Omental fat pad (tissue), 4 donors: ENCODE data around the gene PERCC1. TPM values are rescaled to one million over a fixed set of nuclear protein-coding genes. Genes with fewer than 3 reads are reported as not detected.
"Not testable (repeated sequence)": the region's sequence is repeated elsewhere in the genome, so short reads cannot be mapped to it uniquely, and the experiment has no call there.

Experiments used
- ATAC-seq: fragments of 150-250 bp; one replicate; pipeline ENCODE4 v1.9.1; 2016; ENCODE audit warnings: mild to moderate bottlenecking, moderate library complexity; ENCODE audit not compliant: low FRiP score
- DNase-seq: peaks from one replicate; pipeline ENCODE4 v3.0.0-alpha.2; 2019; ENCODE audit warnings: low spot score
- total RNA-seq, 4 donors: library from RNA; depleted of rRNA; stranded (reverse); fragments of >200 nt; gene quantifications; one replicate each; pipeline ENCODE4 v1.1.0, GENCODE V29; 2016
- TF ChIP-seq, protein P1 (sequence below), 3 donors: fragments of 450-650 bp; IDR thresholded peaks; one replicate each; pipeline ENCODE4 v1.5.1; 2016 to 2017; ENCODE audit warnings: antibody characterized with exemption in 3 of 3, mild to moderate bottlenecking in 3 of 3, moderate library complexity in 2 of 3

The PERCC1 gene
- total RNA-seq, 4 donors from 2014 or later = 1.9 TPM; not detected in 3

DNA sequence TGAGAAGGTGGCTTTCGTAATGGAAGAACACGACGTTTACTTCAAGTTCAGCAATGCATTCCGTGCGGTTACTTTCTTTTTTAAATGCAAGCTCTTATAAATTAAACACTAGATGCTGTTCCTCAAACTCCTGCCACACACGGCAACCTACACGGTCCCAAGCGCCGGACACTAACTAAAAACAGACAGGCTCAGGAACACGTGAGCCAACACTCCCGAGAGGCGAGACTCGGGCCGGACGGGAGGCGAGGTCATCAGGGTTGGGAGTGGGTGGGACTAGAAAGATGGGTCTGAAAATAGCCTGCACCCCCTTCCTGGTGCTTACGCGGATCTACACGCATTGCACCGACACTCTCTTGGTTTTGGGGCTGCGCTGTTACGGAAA, 37.5 kb downstream of the PERCC1 start:
- no peak for DNase-seq
- no peak for ATAC-seq
- TF ChIP-seq, protein P1, sequence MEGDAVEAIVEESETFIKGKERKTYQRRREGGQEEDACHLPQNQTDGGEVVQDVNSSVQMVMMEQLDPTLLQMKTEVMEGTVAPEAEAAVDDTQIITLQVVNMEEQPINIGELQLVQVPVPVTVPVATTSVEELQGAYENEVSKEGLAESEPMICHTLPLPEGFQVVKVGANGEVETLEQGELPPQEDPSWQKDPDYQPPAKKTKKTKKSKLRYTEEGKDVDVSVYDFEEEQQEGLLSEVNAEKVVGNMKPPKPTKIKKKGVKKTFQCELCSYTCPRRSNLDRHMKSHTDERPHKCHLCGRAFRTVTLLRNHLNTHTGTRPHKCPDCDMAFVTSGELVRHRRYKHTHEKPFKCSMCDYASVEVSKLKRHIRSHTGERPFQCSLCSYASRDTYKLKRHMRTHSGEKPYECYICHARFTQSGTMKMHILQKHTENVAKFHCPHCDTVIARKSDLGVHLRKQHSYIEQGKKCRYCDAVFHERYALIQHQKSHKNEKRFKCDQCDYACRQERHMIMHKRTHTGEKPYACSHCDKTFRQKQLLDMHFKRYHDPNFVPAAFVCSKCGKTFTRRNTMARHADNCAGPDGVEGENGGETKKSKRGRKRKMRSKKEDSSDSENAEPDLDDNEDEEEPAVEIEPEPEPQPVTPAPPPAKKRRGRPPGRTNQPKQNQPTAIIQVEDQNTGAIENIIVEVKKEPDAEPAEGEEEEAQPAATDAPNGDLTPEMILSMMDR (IDR thresholded peaks at IDR 0.05) = no peak

DNA sequence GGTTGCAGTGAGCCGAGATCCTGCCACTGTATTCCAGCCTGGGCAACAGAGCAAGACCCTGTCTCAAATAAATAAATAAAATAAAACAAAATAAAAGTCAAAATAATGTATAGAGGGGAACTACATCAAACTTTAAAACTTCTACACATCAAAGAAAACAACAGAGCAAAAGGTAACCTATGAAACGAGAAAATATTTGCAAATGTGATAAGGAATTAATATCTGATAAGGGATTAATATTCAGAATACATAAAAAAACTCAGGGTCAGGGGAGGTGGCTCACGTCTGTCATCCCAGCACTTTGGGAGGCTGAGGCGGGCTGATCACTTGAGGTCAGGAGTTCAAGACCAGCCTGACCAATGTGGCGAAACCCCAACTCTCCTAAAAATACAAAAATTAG, 38.3 kb downstream of the PERCC1 start:
- ATAC-seq, DNase-seq: not testable (repeated sequence)

DNA sequence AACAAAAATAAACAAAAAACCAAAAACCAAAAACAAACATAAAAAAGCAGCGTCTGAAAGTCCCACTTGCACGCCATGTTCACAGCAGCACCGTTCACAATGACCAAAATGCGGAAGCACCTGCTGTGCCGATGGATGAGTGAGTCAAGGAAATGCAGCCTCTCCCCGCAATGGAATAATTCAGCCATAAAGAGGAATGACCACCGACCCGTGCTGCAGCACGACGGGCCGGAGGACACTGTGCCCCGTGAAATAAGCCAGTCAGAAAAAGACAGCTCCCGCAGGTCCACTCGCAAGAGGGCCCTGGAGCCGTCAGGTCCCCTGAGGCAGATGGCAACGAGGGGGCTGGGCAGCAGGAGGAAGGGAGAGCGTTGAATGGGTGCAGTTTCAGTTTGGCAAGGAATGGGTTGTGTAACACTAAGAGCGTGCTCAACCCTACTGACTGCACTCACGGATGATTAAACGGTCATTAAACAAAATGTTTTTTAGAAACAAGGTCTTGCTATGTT, 38.9 kb downstream of the PERCC1 start:
- TF ChIP-seq, protein P1 (IDR thresholded peaks at IDR 0.05) = no peak
- DNase-seq (no peak), ATAC-seq (no peak)

DNA sequence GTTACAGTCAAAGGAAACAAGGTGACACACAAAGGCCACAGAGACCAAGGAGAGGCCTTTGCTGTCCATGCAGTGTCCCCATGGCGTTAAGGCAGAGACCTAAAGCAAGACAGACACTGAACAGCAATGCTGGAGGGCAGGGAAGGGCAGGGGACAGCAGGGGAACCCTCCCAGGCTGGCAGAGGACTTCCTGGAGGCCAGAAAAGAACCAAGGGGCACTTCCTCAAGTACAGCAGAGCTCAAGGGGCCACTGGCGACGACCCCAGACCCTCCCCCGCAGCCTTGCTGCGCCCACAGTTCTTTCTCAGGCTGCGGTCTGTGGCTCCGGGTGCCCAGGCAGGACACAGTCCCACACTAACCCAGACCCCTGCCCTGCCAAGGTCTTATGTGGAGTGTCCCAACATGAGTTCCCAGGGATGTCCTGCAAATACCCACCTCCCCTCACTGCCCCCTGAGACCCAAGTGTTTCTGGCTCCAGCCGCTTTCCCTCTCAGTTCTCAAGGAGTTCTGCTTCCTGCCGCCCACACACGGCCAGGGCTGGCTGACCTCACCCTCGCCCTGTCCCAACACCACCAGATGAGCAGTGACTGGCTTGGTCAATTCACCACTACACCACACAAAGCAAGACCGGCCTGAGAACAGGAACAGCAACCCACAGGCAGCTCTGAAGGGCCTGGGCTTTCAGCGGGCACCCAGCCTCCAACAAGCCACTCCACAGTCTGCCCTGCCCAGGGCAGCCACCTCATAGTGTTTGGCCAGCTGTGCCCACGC, 39.8 kb downstream of the PERCC1 start:
- ATAC-seq (no peak), DNase-seq (no peak)
- TF ChIP-seq, protein P1 (IDR thresholded peaks at IDR 0.05) = no peak

DNA sequence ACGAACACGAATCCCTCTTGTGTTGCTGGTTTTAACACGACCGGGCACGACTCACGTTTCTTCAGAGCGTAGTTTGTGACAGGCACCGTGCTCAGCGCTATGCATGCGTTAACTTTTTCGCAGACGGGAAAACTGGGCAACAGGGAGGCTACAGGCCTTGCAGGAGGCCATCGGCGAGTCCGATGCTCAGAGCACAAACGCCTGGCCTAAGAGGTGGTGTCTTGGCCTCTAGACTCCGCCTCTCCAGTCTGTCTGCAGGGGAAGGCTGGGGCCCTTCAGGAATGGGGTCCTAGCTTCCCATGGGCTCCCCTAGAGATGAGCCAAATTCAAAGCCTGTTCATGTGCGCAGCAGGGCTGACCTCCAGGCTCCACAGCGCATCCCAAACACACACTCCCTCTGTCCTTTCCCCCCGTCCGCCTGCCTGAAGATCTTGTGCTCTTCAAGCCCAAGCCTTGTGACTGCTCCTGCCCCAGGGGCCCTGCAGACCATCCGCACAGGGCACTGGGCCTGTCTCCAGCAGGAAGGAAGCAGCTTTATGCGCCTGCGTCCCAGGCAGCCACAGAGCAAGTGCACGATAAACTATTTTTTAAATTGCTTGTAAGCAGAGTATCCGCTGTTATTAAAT, 40.8 kb downstream of the PERCC1 start:
- no peak for ATAC-seq

DNA sequence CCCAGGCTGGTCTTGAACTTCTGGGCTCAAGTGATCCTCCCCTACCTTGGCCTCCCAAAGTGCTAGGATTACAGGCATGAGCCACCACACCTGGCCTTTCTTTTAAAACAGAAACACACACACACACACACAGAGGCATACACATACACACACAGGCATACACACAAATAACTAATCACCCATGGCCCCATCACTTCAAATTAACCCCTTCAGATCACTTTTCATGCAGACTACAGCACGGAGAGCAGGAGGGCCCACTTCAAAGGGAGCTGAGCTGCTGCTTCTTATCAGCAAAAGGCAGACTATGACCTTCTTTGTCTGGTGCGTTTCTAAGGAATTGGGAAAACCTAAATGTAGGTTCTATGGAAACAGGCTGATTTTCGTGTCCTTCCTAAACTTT, 42.1 kb downstream of the PERCC1 start:
- TF ChIP-seq, protein P1 (IDR thresholded peaks at IDR 0.05) = no peak
- ATAC-seq = no peak
- no peak for DNase-seq

More for the DNA sequence above, 40.8 kb downstream of the PERCC1 start:
- no peak for DNase-seq
- TF ChIP-seq, protein P1 (IDR thresholded peaks at IDR 0.05) = no peak

DNA sequence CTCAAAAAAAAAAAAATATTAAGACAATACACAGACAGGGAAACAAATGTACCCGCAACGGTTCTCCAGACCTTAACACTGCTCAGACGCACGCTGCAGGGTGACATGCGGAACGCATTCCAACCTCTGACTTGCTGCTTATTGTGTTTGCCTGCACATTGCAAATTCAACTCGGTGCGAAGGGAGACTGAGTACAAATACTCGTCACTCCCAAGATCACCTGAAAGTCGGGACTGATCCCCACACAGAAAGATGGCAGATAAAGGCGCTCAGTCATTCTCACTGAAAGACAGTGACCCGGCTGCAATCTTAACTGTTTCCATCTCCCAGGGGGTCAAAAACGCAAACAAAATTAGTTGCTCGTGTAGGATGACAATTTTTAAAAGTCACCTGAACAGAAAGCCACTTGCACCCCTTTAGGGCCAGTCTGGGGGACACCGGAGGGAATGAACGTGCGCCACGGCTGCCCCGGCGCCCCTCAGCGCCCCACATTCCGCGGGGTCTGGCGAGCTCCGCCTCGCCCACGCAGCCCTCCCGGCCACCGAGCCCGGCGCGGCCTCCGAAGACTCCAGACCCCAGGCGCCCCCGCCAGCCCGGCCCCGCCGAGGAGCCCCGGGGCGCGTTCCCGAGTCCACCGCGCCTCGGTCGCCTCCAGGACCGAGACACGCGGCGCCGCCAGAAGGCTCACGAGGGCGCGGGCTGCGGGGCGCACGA, 43.4 kb downstream of the PERCC1 start:
- DNase-seq = no peak
- ATAC-seq = no peak
- TF ChIP-seq, protein P1 (IDR thresholded peaks at IDR 0.05) = no peak
